ENCODE measurements around the gene GLYATL1.
"Not testable (repeated sequence)": the region's sequence is repeated elsewhere in the genome, so short reads cannot be mapped to it uniquely, and the experiment has no call there.

The GLYATL1 gene

DNA sequence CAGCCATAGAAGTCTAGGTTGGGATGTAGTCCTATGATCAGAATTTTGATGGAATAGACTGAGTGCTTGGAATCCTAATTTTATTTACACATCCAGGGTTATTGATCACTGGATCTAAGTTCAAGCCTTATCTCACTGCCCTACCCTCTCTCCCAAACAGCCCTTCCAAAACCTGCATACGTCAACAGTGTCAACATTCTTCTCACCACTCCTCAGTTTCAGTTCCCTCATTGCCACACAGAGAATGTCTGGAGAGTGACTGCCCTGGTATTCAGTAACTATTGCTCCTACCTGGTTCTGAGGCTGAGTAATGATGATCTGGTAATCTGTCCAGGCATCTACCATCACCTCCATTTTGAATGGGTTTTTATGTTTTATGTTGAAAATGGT is 60.0 kb downstream of the GLYATL1 start:
- DNase-seq: no peak

- DNase-seq: no peak
Measured at GRCh38 chr11:59000003-59000402, 60.7 kb downstream of the GLYATL1 start.

- not testable (repeated sequence) for DNase-seq
Measured at GRCh38 chr11:59002006-59002405, 62.7 kb downstream of the GLYATL1 start.
